GM10248 (cell line): Measurements from ENCODE around the gene KRTAP10-5.
"Not testable (repeated sequence)": the region's sequence is repeated elsewhere in the genome, so short reads cannot be mapped to it uniquely, and the experiment has no call there.

ENCODE experiments used
- CTCF ChIA-PET: fragments of 300-600 bp; sonication (Branson Sonifier 250); formaldehyde crosslinking; extraction: SDS; loops from one replicate; lab custom pipeline; 2021; ENCODE audit warnings: antibody characterized with exemption; lab: Yijun Ruan, JAX
- POLR2A ChIA-PET: fragments of 350-650 bp; sonication (Branson Sonifier 250); formaldehyde crosslinking; extraction: SDS; loops from one replicate; lab custom pipeline; 2020; ENCODE audit warnings: antibody characterized with exemption; lab: Yijun Ruan, JAX
- DNase-seq: peaks from one replicate; pipeline ENCODE4 v3.0.0; 2012; ENCODE audit errors: extremely low spot score
- TF ChIP-seq, protein P1 (sequence below): IDR thresholded peaks from 2 replicates; pipeline ENCODE4 v1.5.1; 2012; ENCODE audit warnings: mild to moderate bottlenecking, low read depth; ENCODE audit errors: extremely low read depth, missing control alignments, control extremely low read depth

The KRTAP10-5 gene

GRCh38 chr21:44611551-44611950 lies 31.1 kb upstream of the KRTAP10-5 start:
- DNase-seq = no peak
- TF ChIP-seq, protein P1, sequence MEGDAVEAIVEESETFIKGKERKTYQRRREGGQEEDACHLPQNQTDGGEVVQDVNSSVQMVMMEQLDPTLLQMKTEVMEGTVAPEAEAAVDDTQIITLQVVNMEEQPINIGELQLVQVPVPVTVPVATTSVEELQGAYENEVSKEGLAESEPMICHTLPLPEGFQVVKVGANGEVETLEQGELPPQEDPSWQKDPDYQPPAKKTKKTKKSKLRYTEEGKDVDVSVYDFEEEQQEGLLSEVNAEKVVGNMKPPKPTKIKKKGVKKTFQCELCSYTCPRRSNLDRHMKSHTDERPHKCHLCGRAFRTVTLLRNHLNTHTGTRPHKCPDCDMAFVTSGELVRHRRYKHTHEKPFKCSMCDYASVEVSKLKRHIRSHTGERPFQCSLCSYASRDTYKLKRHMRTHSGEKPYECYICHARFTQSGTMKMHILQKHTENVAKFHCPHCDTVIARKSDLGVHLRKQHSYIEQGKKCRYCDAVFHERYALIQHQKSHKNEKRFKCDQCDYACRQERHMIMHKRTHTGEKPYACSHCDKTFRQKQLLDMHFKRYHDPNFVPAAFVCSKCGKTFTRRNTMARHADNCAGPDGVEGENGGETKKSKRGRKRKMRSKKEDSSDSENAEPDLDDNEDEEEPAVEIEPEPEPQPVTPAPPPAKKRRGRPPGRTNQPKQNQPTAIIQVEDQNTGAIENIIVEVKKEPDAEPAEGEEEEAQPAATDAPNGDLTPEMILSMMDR = no peak
- POLR2A ChIA-PET = no interaction called here
- CTCF ChIA-PET = no interaction called here

GRCh38 chr21:44610157-44610843 lies 29.9 kb upstream of the KRTAP10-5 start:
- DNase-seq, POLR2A ChIA-PET, CTCF ChIA-PET: not testable (repeated sequence)

DNA sequence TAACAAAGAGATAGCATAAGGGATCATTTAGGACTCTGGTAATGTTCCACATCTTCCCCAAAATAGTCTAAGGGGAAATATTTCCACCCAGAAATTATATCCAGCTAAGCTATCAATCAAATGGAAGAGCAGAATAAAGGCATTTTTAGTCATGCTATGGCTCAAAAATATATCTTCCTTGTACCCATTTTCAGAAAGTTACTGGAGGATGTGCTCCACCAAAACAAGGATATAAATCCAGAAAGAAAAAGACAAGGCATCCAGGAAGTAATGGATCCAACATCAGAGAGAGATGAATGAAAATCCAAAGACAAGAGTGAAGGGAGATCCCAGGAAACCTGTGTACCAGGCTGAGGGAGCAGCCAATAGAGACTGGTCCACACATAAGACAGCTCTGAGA lies 28.8 kb upstream of the KRTAP10-5 start:
- POLR2A ChIA-PET = no interaction called here
- CTCF ChIA-PET = no interaction called here
- TF ChIP-seq, protein P1 = no peak
- no peak for DNase-seq

GRCh38 chr21:44606495-44606894 lies 26.1 kb upstream of the KRTAP10-5 start:
- ChIA-PET CTCF (no interaction called here), POLR2A (no interaction called here)
- DNase-seq = no peak
- TF ChIP-seq, protein P1 = no peak

GRCh38 chr21:44603911-44604310 lies 23.5 kb upstream of the KRTAP10-5 start:
- DNase-seq = no peak
- POLR2A ChIA-PET = no interaction called here
- CTCF ChIA-PET = no interaction called here
- TF ChIP-seq, protein P1 = no peak

- CTCF ChIA-PET = no interaction called here
- TF ChIP-seq, protein P1 = no peak
- POLR2A ChIA-PET = no interaction called here
- DNase-seq = no peak
These were observed 22.9 kb upstream of the KRTAP10-5 start for GRCh38 chr21:44603109-44603875.

DNA sequence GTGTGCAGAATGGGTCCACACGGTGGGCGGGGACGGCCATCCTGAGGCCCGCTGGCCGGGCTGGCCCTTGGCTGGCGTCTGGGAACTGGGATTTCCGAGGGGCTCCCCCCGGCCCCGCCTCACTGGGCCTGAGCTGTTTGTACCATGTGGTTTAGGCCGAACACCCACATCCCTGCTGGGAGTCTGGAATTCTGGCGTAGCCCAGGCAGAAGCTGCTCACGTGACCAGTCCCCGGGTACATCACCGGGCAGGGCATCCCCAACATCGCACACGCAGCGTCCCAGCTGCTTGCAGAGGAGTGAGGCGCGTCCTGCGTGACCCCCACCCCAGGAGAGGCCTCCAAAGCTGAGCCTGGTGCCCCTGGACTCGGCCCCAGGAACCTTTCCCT lies 22.1 kb upstream of the KRTAP10-5 start:
- POLR2A ChIA-PET = no interaction called here
- no peak for DNase-seq
- CTCF ChIA-PET = no interaction called here
- TF ChIP-seq, protein P1 = no peak
